Dermis microvascular lymphatic vessel endothelial cell (primary cell): ENCODE data around the gene MCUB. TPM values are rescaled to one million over a fixed set of nuclear protein-coding genes. Genes with fewer than 3 reads are reported as not detected.
"Not testable (repeated sequence)": the region's sequence is repeated elsewhere in the genome, so short reads cannot be mapped to it uniquely, and the experiment has no call there.

ENCODE experiments used
- DNase-seq, 2 donors: peaks; one replicate each; pipeline versions ENCODE4 v3.0.0 to v3.0.0-alpha.2; 2010; ENCODE audit warnings: low read depth in 2 of 2
- total RNA-seq: library from RNA; depleted of rRNA; stranded (reverse); fragments of >200 nt; gene quantifications from 2 replicates; pipeline ENCODE4 v1.2.1, GENCODE V29; 2014

Gene MCUB
- total RNA-seq, 1 donor from 2014 or later, result 54.3 TPM

- not testable (repeated sequence) for DNase-seq
Observed at GRCh38 chr4:109678472-109678871, 118.4 kb downstream of the MCUB start.

GRCh38 chr4:109678925-109679324, 118.9 kb downstream of the MCUB start:
- not testable (repeated sequence) for DNase-seq

DNA sequence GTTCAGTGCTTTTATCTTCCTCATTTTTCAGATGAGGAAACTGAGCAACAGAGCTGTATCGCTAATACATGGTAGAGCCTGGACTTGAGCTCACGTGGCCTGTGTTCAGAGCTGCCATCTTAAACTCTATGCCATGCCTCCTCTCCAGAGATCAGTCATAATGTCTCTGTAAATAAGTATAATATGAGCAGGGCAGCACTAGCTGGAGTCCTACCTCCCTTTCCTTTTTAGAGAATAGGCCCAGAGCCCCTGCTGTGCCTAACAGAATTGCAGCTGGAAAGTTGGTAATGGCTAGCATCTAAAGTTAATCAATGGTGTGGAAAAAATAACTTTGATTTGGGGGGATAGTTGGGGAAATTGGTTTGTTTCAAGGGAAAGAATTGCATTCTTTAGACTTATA, 122.8 kb downstream of the MCUB start:
- DNase-seq, result no peak

DNA sequence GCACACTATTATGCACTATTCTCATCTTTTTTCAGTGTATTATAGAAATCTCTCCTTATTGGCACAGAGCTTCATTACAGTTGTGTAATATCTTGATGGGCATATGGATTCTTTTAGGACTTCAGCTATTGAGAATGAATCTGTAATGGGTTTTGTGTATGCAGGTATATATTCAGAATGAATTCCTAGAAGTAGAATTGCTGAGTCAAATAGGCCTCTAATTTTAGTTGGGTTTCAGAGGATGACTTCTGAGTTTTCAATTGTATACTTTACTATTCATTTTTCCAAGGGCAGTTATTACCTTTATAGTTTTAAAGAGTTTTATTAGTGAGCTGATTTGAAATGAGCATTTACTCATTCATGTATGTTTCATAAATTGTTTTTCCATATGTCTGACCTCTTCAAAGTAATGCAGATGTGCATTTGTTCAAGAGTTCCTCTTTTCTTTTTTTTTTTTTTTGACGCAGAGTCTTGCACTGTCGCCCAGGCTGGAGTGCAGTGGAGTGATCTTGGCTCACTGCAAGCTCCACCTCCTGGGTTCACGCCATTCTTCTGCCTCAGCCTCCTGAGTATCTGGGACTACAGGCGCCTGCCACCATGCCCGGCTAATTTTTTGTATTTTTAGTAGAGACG, 123.7 kb downstream of the MCUB start:
- no peak for DNase-seq

GRCh38 chr4:109684727-109685126, 124.7 kb downstream of the MCUB start:
- no peak for DNase-seq

DNA sequence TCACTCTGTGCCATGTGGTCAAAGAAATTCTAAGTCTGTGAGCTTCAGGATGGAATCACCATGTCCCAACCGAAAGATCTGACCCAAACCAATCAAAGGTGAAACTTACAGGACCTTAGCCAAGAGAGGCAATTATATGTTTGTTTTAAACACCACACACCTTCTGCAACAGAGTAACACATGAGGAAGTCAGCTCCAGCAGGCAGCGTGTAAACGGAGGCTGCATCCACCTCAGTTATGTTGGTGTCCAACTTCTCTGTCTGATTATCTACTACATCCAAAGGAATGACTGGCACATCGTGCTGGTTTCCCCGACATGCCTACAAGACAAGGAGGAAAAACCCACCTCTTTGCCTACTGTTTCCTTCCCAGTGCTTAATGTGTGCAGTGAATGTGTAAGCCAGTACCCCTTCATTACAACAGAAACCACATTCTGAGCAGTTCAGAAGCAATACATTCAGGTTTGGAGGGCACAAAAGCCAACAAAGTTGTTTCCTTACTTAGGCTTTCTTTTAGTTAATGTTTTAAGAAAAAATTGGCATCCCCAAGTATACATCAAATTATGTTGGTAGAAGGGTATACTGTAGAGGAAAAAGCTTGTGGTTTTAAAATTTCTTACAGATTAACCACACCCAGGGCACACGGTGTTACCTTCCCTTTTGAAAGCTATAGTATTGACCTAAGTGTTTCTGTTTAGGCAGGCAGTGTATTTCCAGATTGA, 130.8 kb downstream of the MCUB start:
- DNase-seq, result no peak

DNA sequence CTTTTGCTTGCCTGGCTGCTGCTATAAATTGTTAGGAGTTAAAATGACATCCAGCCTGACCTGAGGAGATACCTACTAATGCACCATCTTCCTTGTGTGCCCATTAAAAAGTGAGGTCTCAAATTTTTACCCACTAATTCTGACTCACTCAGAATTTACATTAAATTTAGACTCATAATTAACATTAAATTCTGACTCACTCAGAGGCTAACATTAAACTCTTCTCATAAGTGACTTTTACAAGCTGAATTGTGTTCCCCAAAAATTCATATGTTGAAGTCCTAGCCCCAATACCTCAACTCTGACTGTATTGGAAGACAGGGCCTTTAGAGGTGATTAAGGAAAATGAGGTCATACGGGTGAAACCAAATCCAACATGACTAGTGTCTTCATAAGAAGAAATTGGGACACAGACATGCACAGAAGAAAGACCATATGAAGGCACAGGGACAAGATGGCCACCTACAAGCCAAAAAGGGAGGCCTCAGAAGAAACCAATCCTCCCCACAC, 131.4 kb downstream of the MCUB start:
- no peak for DNase-seq

DNA sequence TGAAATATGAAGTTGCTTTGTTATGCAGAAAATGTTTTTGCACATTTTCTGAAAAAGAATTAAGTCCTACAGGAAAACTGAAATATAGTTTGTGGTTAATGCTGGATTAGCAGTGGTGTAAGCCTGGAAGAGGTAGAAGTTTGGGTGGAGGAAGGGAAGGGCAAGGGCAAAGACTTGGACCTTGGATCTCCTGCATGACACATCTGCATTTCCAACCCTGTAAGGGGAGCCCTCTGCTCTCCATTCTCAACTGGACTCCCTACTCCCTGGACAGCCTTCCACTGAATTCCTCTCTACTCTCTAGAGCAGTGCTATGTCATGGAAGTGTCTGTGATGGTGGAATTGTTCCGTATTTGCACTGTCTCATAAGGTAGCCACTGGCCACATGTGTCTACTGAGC, 138.6 kb downstream of the MCUB start:
- DNase-seq, result no peak

DNA sequence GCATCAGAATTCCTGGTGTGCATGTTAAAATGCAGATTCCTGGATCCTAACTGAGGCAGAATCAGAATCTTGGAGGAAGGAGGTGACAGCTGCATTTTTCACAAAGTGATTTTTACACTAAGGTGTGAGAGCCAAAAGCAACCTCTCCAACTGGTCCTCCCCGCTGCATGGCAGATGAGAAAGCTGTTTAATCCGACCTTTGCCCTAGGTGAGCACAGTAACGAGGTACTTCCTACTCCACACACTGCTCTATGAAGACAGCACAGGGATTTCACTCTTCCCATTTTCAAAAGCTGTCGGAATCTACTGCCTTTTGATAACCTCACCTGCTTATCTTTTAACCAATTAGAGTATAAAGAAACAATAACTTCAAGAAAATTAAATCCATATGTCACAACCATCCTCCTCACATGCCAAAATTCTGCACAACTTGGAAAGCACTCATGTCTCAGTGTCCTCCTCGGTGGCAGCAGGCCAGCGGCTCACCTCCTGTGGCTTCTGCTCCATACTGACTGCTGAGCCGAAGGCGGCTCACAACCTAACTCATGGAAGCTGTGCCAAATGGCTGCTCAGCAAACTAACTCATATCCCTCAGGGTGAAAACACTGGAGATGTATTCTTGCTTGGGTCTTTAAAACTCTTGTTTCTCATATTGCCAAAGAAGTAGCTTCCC, 139.6 kb downstream of the MCUB start:
- DNase-seq, result no peak

DNA sequence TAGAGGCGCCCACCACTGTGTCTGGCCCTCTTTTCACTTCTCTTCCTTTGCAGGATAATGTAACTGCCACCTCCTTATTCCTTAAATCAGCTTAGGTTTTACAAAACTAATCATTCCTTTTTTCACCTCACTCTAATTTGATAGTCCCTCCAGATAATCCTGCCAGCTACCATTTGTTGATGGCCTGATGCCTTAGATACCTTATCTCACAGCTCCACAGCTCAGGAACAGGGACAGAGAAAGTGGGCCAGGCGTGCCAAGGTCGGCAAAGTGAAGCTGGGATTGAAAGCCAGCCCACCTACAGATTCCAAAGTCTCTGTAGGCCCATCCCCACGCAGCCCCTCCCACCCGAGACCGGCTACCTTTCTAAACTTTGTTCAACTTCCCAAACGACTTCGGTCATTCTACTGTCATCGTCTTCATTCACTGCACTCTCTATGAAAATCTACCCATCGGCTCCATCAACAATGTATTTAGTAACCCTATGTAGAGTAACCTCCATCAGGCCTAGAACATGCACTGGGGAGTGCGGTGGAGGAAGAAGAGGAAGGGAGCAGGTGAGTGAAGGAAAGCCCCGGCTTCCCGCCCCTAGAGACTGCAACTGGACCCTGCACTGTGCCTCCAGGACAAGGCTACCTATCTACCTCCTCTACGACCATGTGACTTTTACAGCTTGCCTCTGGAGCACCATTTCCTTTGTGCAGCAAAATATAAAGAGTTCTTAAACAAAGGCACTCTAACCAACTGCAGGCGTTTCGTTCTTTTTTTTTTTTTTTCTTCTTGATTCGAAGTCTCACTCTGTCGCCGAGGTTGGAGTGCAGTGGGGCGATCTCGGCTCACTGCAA, 141.7 kb downstream of the MCUB start:
- DNase-seq, result peak in 1 of 2 donors; percentile 14

DNA sequence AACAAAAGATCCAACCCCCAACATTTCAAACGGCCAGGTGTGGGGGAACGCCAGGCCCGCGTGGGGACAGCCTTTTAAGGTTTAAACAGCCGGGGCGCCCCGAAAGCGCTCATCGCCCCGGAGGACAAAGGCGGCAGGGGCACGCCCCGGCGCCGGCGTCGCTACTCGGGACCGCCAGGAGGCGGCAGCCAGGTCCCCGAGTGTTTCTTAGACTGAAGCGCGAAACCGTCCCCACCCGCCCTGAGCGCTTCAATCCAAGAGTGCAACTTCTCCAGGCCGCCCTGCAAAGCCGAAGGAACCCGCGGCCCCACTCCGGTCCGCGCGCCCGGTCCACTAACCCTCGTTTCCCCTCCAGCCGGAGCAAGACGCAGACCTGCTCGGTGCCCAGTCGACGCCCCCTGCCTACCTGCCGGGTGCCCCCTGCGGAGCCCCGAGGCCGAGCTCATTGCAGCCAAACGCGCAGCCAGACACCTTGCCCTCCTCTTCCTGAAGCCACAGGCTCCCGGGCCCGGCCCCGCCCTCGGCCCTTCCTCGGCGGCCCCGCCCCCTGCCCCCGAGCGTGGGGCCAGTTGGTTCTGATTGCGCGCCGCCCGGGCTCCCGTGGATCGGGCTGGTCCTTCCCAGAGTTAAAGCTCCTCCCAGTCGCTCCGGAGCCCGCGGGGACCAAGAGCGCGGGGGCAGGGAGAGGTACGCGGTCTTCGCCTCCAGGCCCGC, 143.1 kb downstream of the MCUB start, which contains the start of gene CASP6:
Gene CASP6, minus strand, starts transcription at position 496 of the 714 bp plus-strand sequence. Its CDS starts 50 bp downstream, at position 446.
- DNase-seq, result peak in 1 of 2 donors; percentile 80

DNA sequence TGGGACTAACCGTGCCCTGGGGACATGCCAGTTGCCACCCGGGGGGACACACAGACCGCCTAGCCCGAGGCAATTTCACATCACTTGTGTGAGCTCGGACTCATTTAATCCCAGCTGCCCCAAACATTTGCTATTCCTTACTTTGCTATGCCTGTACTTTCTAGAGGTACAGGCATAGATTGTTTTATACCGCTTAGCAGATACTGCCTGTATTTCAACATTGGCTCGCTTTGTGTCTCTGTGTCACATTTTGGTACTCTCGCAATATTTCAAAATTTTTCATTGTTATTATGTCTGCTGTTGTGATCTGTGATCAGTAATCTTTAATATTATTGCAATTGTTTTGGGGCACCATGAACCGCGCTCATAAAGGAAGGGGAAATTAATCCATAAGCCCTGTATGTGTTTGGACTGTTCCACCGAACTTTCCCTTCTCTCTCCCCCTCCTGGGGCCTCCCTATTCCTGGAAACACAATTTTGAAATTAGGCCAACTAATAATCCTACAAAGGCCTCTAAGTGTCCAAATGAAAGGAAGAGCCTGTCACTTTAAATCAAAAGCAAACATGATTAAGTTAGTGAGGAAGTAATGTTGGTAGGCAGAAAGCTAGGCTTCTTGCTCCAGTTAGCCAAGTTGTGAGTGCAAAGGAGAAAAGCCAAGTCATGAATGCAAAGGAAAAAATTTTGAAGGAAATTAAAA, 143.8 kb downstream of the MCUB start:
- peak in 1 of 2 donors; percentile 23 for DNase-seq

GRCh38 chr4:109708435-109708834, 148.4 kb downstream of the MCUB start:
- DNase-seq, result no peak

GRCh38 chr4:109708990-109709389, 148.9 kb downstream of the MCUB start:
- no peak for DNase-seq

DNA sequence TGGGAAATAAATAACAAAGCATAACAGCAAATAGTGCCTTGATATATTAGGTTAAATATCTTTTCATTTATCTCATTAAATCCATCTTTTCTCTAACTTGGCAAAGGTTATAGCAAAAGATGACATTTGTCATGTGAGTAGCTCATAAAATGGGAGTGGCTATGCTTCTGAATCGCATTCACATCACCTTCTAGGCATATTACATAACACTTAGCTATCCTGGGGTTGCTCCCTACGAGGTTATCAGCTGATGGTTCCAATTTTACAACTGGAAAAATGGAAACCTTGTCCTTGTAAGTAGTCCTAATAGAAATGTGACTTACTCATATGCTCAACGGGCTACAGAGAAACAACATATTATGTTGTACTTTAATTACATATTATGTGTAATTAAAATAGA, 153.5 kb downstream of the MCUB start:
- no peak for DNase-seq

GRCh38 chr4:109718759-109719158, 158.7 kb downstream of the MCUB start:
- no peak for DNase-seq

DNA sequence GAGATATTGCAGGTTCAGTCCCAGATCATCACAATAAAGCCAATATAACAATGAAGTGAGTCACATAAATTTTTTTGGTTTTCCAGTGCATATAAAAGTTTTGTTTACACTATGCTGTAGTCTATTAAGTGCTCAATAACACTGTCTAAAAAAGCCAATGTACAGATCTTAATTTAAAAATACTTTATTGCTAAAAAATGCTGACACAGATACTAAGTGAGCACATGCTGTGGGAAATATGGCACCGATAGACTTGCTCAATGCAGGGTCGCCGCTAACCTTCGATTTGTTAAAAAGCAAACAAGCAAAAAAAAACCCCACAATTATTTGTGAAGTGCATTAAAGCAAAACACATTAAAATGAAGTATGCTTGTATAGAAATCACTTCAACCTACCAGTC, 159.6 kb downstream of the MCUB start:
- DNase-seq, result no peak

DNA sequence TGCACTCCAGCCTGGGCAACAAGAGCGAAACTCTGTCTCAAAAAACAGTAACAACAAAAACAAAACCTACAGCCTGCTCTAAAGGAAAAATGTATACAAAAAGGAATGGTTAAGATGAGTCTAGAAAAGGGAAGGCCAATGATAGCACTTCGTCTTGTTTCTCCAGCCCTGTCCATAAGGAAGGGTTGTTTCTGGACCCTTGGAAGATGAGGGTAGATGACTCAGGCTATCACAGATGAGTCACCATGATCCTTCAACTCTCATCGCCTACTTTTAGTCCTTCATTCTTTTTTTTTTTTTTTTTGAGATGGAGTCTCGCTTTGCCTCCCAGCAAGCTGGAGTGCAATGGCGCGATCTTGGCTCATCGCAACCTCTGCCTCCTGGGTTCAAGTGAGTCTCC, 161.0 kb downstream of the MCUB start:
- DNase-seq, result no peak

- no peak for DNase-seq
Observed at GRCh38 chr4:109722357-109722756, 162.3 kb downstream of the MCUB start.

- no peak for DNase-seq
Observed at GRCh38 chr4:109723110-109723509, 163.1 kb downstream of the MCUB start.
